Caco-2 (cell line): ENCODE data around the gene EXOC2. TPM values are rescaled to one million over a fixed set of nuclear protein-coding genes. Genes with fewer than 3 reads are reported as not detected.
"Not testable (repeated sequence)": the region's sequence is repeated elsewhere in the genome, so short reads cannot be mapped to it uniquely, and the experiment has no call there.

Source experiments
- BruUV-seq: library from RNA; stranded (reverse); fragments of 400-500 nt; replicated peaks from 2 replicates; lab custom pipeline; 2021; lab: Mats Ljungman, UMichigan
- CTCF ChIA-PET: fragments of 300-600 bp; sonication (Branson Sonifier 250); formaldehyde crosslinking; loops from one replicate; lab custom pipeline; 2022; ENCODE audit warnings: antibody characterized with exemption; lab: Charles Lee
- POLR2A ChIA-PET: fragments of 300-600 bp; sonication (Branson Sonifier 250); formaldehyde crosslinking; loops from one replicate; lab custom pipeline; 2022; ENCODE audit warnings: antibody characterized with exemption; lab: Charles Lee
- DNase-seq, 2 experiments: peaks; one replicate each; pipeline versions ENCODE4 v3.0.0 to v3.0.0-alpha.2; 2020 to 2022
- H3K27me3 ChIP-seq: replicated peaks from 2 replicates; pipeline ENCODE4 v1.6.0; 2011; ENCODE audit warnings: low read length; ENCODE audit not compliant: control insufficient read depth, insufficient read depth
- H3K36me3 ChIP-seq: 2 replicates; pipeline ENCODE4 v1.5.1; 2011; ENCODE audit warnings: low read length; ENCODE audit not compliant: control insufficient read depth, insufficient read depth
- H3K4me1 ChIP-seq: fragments of 250-450 bp; sonication (Bioruptor Pico); 2 replicates; pipeline ENCODE4 v1.5.1; 2020; ENCODE audit warnings: mild to moderate bottlenecking
- H3K4me3 ChIP-seq: 2 replicates; pipeline ENCODE4 v1.5.1; 2011; ENCODE audit warnings: low read depth, mild to moderate bottlenecking, control low read depth, low read length
- H3K9me3 ChIP-seq: fragments of 250-450 bp; sonication (Bioruptor Pico); 2 replicates; pipeline ENCODE4 v1.5.1; 2020; ENCODE audit warnings: mild to moderate bottlenecking, moderate library complexity
- H3K27ac Mint-ChIP-seq: one replicate; pipeline ENCODE4 v1.8.0; 2022; ENCODE audit warnings: mixed read lengths; ENCODE audit not compliant: unreplicated experiment
- H3K27me3 Mint-ChIP-seq: one replicate; pipeline ENCODE4 v1.8.0; 2022; ENCODE audit warnings: mixed read lengths; ENCODE audit not compliant: insufficient read depth, unreplicated experiment
- H3K36me3 Mint-ChIP-seq: one replicate; pipeline ENCODE4 v1.8.0; 2022; ENCODE audit warnings: mild to moderate bottlenecking, mixed read lengths; ENCODE audit not compliant: insufficient read depth, unreplicated experiment
- H3K4me1 Mint-ChIP-seq: one replicate; pipeline ENCODE4 v1.8.0; 2022; ENCODE audit warnings: low read depth, mixed read lengths; ENCODE audit not compliant: unreplicated experiment
- H3K4me3 Mint-ChIP-seq: one replicate; pipeline ENCODE4 v1.8.0; 2022; ENCODE audit warnings: mild to moderate bottlenecking, moderate library complexity, mixed read lengths; ENCODE audit not compliant: unreplicated experiment
- H3K9me3 Mint-ChIP-seq: one replicate; pipeline ENCODE4 v1.8.0; 2022; ENCODE audit warnings: mixed read lengths; ENCODE audit not compliant: unreplicated experiment
- intact Hi-C: fragments of 100-400 bp; cut with micrococcal nuclease; formaldehyde crosslinking; loops from one replicate; pipeline ENCODE4 v1.10.0; 2022; ENCODE audit not compliant: unreplicated experiment
- total RNA-seq: library from RNA; stranded (reverse); gene quantifications from 2 replicates; pipeline ENCODE4 v1.2.3, GENCODE V29; 2022
- TF ChIP-seq, protein P1 (sequence below), 2 experiments: fragments of 200-600 bp in 1 of 2; IDR thresholded peaks; 1 replicate in 1 of 2; 2 replicates in 1 of 2; pipeline versions ENCODE4 v1.5.1 to v1.8.0; 2011 to 2022; ENCODE audit warnings: antibody characterized with exemption in 1 of 2, control low read depth in 1 of 2, inconsistent platforms in 1 of 2, low read depth in 1 of 2, low read length in 1 of 2, mild to moderate bottlenecking in 1 of 2, moderate library complexity in 1 of 2; ENCODE audit not compliant: insufficient read depth in 1 of 2, severe bottlenecking in 1 of 2, unreplicated experiment in 1 of 2

The EXOC2 gene
- total RNA-seq, 1 experiment from 2014 or later: 21.4 TPM

- TF ChIP-seq, protein P1, sequence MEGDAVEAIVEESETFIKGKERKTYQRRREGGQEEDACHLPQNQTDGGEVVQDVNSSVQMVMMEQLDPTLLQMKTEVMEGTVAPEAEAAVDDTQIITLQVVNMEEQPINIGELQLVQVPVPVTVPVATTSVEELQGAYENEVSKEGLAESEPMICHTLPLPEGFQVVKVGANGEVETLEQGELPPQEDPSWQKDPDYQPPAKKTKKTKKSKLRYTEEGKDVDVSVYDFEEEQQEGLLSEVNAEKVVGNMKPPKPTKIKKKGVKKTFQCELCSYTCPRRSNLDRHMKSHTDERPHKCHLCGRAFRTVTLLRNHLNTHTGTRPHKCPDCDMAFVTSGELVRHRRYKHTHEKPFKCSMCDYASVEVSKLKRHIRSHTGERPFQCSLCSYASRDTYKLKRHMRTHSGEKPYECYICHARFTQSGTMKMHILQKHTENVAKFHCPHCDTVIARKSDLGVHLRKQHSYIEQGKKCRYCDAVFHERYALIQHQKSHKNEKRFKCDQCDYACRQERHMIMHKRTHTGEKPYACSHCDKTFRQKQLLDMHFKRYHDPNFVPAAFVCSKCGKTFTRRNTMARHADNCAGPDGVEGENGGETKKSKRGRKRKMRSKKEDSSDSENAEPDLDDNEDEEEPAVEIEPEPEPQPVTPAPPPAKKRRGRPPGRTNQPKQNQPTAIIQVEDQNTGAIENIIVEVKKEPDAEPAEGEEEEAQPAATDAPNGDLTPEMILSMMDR (IDR thresholded peaks at IDR 0.05; ENCODE audit: insufficient read depth in 1 of 2, low read depth in 1 of 2, low read length in 1 of 2, severe bottlenecking in 1 of 2, unreplicated experiment in 1 of 2): no peak
- no peaks in the 10 kb centered on the region for H3K27me3 ChIP-seq
- H3K27ac Mint-ChIP-seq: no peak overlapping the region
- ChIA-PET POLR2A (no interaction called here), CTCF (no interaction called here)
- H3K36me3 ChIP-seq: no peaks in the 10 kb centered on the region
- no TSS peak for BruUV-seq
- H3K9me3 ChIP-seq: no peaks in the 10 kb centered on the region
- intact Hi-C loops: no loop called here
- no peaks in the 10 kb centered on the region for H3K4me1 ChIP-seq
- no peaks in the 10 kb centered on the region for H3K27me3 Mint-ChIP-seq
- H3K9me3 Mint-ChIP-seq: peaks cover 9% of the 10 kb centered on the region
- no peak overlapping the region for H3K4me3 ChIP-seq
- H3K4me1 Mint-ChIP-seq: peaks cover 11% of the 10 kb centered on the region
- no peak overlapping the region for H3K4me3 Mint-ChIP-seq
- no peaks in the 10 kb centered on the region for H3K36me3 Mint-ChIP-seq
- DNase-seq: no peak
Observed at GRCh38 chr6:667253-667927, 25.5 kb downstream of the EXOC2 start.

DNA sequence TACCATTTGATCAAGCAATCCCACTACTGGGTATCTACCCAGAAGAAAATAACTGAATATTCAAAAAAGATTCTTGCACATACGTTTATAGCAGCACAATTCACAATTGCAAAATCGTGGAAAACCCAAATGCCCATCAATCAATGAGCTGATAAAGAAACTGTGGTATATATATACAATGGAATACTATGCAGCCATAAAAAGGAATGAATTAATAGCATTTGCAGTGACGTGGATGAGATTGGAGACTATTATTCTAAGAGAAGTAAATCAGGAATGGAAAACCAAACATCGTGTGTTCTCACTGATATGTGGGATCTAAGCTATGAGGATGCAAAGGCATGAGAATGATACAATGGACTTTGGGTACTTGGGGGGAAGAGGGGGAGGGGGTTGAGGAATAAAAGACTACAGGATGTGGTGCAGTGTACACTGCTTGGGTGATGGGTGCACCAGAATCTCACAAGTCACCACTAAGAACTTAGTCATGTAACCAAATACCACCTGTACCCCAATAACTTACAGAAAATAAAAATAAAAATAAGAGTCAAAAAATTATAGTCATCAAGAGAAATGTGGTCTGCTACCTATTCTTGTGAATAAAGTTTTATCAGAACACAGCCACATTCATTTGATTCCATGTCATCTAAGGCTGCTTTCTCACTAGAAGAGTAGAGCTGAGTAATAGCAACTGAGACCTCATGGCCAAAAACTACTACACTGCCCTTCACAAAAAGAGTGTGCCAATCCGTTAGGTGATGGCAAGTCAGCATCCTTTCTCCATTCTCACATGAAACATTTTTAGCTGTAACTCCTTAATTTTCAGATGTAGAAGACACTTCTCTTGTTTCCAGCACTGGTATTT lies 27.3 kb downstream of the EXOC2 start:
- Mint-ChIP-seq H3K27me3 (no peaks in the 10 kb centered on the region), H3K4me3 (no peak overlapping the region), H3K27ac (no peak overlapping the region), H3K36me3 (no peaks in the 10 kb centered on the region), H3K9me3 (peaks cover 9% of the 10 kb centered on the region), H3K4me1 (peaks cover 11% of the 10 kb centered on the region)
- no peak for DNase-seq
- CTCF ChIA-PET: no interaction called here
- Histone ChIP-seq H3K4me3 (no peak overlapping the region), H3K4me1 (no peaks in the 10 kb centered on the region), H3K36me3 (no peaks in the 10 kb centered on the region), H3K9me3 (no peaks in the 10 kb centered on the region), H3K27me3 (no peaks in the 10 kb centered on the region)
- intact Hi-C loops: no loop called here
- POLR2A ChIA-PET: interaction anchor here (0.6 kb wide), 1 partner anchor 1052 kb away, joined by 24 read pairs; no protein-coding TSS in a partner anchor
- TF ChIP-seq, protein P1 (IDR thresholded peaks at IDR 0.05; ENCODE audit: insufficient read depth in 1 of 2, low read depth in 1 of 2, low read length in 1 of 2, severe bottlenecking in 1 of 2, unreplicated experiment in 1 of 2): no peak
- no TSS peak for BruUV-seq

DNA sequence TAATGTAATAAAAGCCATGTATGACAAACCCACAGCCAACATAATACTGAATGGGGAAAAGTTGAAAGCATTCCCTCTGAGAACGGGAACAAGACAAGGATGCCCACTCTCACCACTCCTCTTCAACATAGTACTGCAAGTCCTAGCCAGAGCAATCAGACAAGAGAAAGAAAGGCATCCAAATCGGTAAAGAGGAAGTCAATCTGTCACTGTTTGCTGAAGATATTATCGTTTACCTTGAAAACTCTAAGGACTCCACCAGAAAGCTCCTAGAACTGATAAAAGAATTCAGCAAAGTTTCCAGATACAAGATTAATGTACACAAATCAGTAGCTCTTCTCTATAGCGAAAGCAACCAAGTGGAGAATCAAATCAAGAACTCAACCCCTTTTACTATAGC lies 29.2 kb downstream of the EXOC2 start:
- peaks cover 11% of the 10 kb centered on the region for H3K4me1 Mint-ChIP-seq
- H3K36me3 Mint-ChIP-seq, POLR2A ChIA-PET: not testable (repeated sequence)

More for the DNA sequence above, 29.2 kb downstream of the EXOC2 start:
- H3K27ac Mint-ChIP-seq, H3K9me3 ChIP-seq, intact Hi-C loops, H3K27me3 ChIP-seq, H3K9me3 Mint-ChIP-seq, DNase-seq, H3K27me3 Mint-ChIP-seq, H3K4me3 ChIP-seq, BruUV-seq, CTCF ChIA-PET, H3K4me1 ChIP-seq, H3K36me3 ChIP-seq, H3K4me3 Mint-ChIP-seq: not testable (repeated sequence)
